Suppressor macrophage (primary cell): ENCODE results near the gene ZBED6.

ENCODE experiments used
- DNase-seq, 4 experiments: peaks; one replicate each; pipeline ENCODE4 v3.0.0-alpha.2; 2020 to 2022

The ZBED6 gene

DNA sequence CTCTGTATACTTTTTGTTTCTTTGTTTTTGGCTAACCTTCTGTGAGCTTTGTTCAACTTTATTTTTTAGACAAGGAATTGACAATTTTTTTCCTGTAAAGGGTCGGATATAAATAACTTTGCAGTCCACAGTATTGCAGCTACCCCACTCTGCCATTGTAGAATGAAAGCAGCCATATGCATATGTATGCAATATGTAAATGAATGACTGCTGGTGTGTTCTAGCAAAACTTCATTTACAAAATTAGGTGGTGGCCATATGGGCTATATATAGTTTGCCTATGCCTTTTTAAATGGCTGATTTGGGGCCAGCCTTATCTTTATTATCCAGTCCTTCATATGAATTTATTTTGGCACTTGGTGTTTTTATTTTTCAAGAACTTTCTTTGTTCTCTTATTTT, 48.0 kb downstream of the ZBED6 start:
- DNase-seq = no peak
